Caco-2 (cell line): ENCODE measurements around the gene CLC. TPM values are rescaled to one million over a fixed set of nuclear protein-coding genes. Genes with fewer than 3 reads are reported as not detected.

Experiments used
- BruUV-seq: library from RNA; stranded (reverse); fragments of 400-500 nt; replicated peaks from 2 replicates; lab custom pipeline; 2021; lab: Mats Ljungman, UMichigan
- CTCF ChIA-PET: fragments of 300-600 bp; sonication (Branson Sonifier 250); formaldehyde crosslinking; loops from one replicate; lab custom pipeline; 2022; ENCODE audit warnings: antibody characterized with exemption; lab: Charles Lee
- POLR2A ChIA-PET: fragments of 300-600 bp; sonication (Branson Sonifier 250); formaldehyde crosslinking; loops from one replicate; lab custom pipeline; 2022; ENCODE audit warnings: antibody characterized with exemption; lab: Charles Lee
- DNase-seq, 2 experiments: peaks; one replicate each; pipeline versions ENCODE4 v3.0.0 to v3.0.0-alpha.2; 2020 to 2022
- H3K27me3 ChIP-seq: replicated peaks from 2 replicates; pipeline ENCODE4 v1.6.0; 2011; ENCODE audit warnings: low read length; ENCODE audit not compliant: control insufficient read depth, insufficient read depth
- H3K36me3 ChIP-seq: 2 replicates; pipeline ENCODE4 v1.5.1; 2011; ENCODE audit warnings: low read length; ENCODE audit not compliant: control insufficient read depth, insufficient read depth
- H3K4me1 ChIP-seq: fragments of 250-450 bp; sonication (Bioruptor Pico); 2 replicates; pipeline ENCODE4 v1.5.1; 2020; ENCODE audit warnings: mild to moderate bottlenecking
- H3K4me3 ChIP-seq: 2 replicates; pipeline ENCODE4 v1.5.1; 2011; ENCODE audit warnings: low read depth, mild to moderate bottlenecking, control low read depth, low read length
- H3K9me3 ChIP-seq: fragments of 250-450 bp; sonication (Bioruptor Pico); 2 replicates; pipeline ENCODE4 v1.5.1; 2020; ENCODE audit warnings: mild to moderate bottlenecking, moderate library complexity
- H3K27ac Mint-ChIP-seq: one replicate; pipeline ENCODE4 v1.8.0; 2022; ENCODE audit warnings: mixed read lengths; ENCODE audit not compliant: unreplicated experiment
- H3K27me3 Mint-ChIP-seq: one replicate; pipeline ENCODE4 v1.8.0; 2022; ENCODE audit warnings: mixed read lengths; ENCODE audit not compliant: insufficient read depth, unreplicated experiment
- H3K36me3 Mint-ChIP-seq: one replicate; pipeline ENCODE4 v1.8.0; 2022; ENCODE audit warnings: mild to moderate bottlenecking, mixed read lengths; ENCODE audit not compliant: insufficient read depth, unreplicated experiment
- H3K4me1 Mint-ChIP-seq: one replicate; pipeline ENCODE4 v1.8.0; 2022; ENCODE audit warnings: low read depth, mixed read lengths; ENCODE audit not compliant: unreplicated experiment
- H3K4me3 Mint-ChIP-seq: one replicate; pipeline ENCODE4 v1.8.0; 2022; ENCODE audit warnings: mild to moderate bottlenecking, moderate library complexity, mixed read lengths; ENCODE audit not compliant: unreplicated experiment
- H3K9me3 Mint-ChIP-seq: one replicate; pipeline ENCODE4 v1.8.0; 2022; ENCODE audit warnings: mixed read lengths; ENCODE audit not compliant: unreplicated experiment
- intact Hi-C: fragments of 100-400 bp; cut with micrococcal nuclease; formaldehyde crosslinking; loops from one replicate; pipeline ENCODE4 v1.10.0; 2022; ENCODE audit not compliant: unreplicated experiment
- total RNA-seq: library from RNA; stranded (reverse); gene quantifications from 2 replicates; pipeline ENCODE4 v1.2.3, GENCODE V29; 2022
- TF ChIP-seq, protein P1 (sequence below), 2 experiments: fragments of 200-600 bp in 1 of 2; IDR thresholded peaks; 1 replicate in 1 of 2; 2 replicates in 1 of 2; pipeline versions ENCODE4 v1.5.1 to v1.8.0; 2011 to 2022; ENCODE audit warnings: antibody characterized with exemption in 1 of 2, control low read depth in 1 of 2, inconsistent platforms in 1 of 2, low read depth in 1 of 2, low read length in 1 of 2, mild to moderate bottlenecking in 1 of 2, moderate library complexity in 1 of 2; ENCODE audit not compliant: insufficient read depth in 1 of 2, severe bottlenecking in 1 of 2, unreplicated experiment in 1 of 2

The CLC gene
- total RNA-seq, 1 experiment from 2014 or later = not detected

DNA sequence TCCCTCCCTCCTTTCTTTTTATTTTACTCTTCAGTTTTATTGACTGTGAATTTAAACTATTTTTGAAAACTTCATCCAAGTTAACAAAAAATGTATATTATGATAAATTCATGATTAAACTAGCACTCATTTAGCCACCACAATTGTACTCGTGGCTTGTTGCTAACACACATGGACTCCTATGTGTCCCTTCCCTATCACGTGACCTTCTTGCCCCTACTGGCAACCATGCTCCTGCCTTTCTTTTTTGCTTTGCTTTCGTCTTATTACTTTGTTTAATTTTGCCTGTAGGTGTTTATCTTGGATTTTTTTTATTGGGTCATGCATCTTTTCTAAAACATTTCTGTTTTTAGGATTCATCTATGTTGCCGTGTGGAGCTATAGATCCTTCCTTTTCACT is 8.2 kb downstream of the CLC start:
- TF ChIP-seq, protein P1, sequence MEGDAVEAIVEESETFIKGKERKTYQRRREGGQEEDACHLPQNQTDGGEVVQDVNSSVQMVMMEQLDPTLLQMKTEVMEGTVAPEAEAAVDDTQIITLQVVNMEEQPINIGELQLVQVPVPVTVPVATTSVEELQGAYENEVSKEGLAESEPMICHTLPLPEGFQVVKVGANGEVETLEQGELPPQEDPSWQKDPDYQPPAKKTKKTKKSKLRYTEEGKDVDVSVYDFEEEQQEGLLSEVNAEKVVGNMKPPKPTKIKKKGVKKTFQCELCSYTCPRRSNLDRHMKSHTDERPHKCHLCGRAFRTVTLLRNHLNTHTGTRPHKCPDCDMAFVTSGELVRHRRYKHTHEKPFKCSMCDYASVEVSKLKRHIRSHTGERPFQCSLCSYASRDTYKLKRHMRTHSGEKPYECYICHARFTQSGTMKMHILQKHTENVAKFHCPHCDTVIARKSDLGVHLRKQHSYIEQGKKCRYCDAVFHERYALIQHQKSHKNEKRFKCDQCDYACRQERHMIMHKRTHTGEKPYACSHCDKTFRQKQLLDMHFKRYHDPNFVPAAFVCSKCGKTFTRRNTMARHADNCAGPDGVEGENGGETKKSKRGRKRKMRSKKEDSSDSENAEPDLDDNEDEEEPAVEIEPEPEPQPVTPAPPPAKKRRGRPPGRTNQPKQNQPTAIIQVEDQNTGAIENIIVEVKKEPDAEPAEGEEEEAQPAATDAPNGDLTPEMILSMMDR (IDR thresholded peaks at IDR 0.05; ENCODE audit: insufficient read depth in 1 of 2, low read depth in 1 of 2, low read length in 1 of 2, severe bottlenecking in 1 of 2, unreplicated experiment in 1 of 2) = no peak
- CTCF ChIA-PET = no interaction called here
- POLR2A ChIA-PET = no interaction called here
- Mint-ChIP-seq H3K4me1 (no peaks in the 10 kb centered on the region), H3K27me3 (peaks cover 15% of the 10 kb centered on the region), H3K4me3 (no peak overlapping the region), H3K27ac (no peak overlapping the region), H3K36me3 (no peaks in the 10 kb centered on the region), H3K9me3 (no peaks in the 10 kb centered on the region)
- Histone ChIP-seq H3K4me3 (no peak overlapping the region), H3K36me3 (no peaks in the 10 kb centered on the region), H3K4me1 (no peaks in the 10 kb centered on the region), H3K27me3 (no peaks in the 10 kb centered on the region), H3K9me3 (no peaks in the 10 kb centered on the region)
- intact Hi-C loops = no loop called here
- no TSS peak for BruUV-seq
- DNase-seq = no peak

DNA sequence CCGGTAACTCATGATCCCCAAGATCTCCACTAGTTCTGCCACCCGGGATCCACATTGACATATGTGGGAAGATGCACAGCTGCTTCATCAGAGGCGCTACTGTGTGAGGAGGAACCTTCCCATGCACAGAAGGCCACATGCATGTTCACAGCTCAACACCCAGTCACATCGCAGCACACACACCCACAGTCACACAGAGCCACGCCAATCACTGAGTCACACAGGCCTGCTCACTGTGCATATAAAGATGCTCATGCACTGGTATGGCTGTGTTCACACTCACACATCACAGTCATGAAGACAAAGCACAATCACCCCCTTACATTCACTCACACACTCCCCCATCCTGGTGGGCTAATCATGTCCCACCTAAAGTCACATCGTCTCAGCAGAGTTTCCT is 9.8 kb downstream of the CLC start:
- Mint-ChIP-seq H3K4me1 (no peaks in the 10 kb centered on the region), H3K36me3 (no peaks in the 10 kb centered on the region), H3K27me3 (peaks cover 12% of the 10 kb centered on the region), H3K9me3 (no peaks in the 10 kb centered on the region), H3K4me3 (no peak overlapping the region), H3K27ac (no peak overlapping the region)
- H3K4me1 ChIP-seq = no peaks in the 10 kb centered on the region
- intact Hi-C loops = no loop called here
- no peak for DNase-seq
- H3K27me3 ChIP-seq = no peaks in the 10 kb centered on the region
- H3K4me3 ChIP-seq = no peak overlapping the region
- TF ChIP-seq, protein P1 (IDR thresholded peaks at IDR 0.05; ENCODE audit: insufficient read depth in 1 of 2, low read depth in 1 of 2, low read length in 1 of 2, severe bottlenecking in 1 of 2, unreplicated experiment in 1 of 2) = no peak
- POLR2A ChIA-PET = no interaction called here
- H3K9me3 ChIP-seq = no peaks in the 10 kb centered on the region
- H3K36me3 ChIP-seq = no peaks in the 10 kb centered on the region
- no TSS peak for BruUV-seq
- CTCF ChIA-PET = no interaction called here

DNA sequence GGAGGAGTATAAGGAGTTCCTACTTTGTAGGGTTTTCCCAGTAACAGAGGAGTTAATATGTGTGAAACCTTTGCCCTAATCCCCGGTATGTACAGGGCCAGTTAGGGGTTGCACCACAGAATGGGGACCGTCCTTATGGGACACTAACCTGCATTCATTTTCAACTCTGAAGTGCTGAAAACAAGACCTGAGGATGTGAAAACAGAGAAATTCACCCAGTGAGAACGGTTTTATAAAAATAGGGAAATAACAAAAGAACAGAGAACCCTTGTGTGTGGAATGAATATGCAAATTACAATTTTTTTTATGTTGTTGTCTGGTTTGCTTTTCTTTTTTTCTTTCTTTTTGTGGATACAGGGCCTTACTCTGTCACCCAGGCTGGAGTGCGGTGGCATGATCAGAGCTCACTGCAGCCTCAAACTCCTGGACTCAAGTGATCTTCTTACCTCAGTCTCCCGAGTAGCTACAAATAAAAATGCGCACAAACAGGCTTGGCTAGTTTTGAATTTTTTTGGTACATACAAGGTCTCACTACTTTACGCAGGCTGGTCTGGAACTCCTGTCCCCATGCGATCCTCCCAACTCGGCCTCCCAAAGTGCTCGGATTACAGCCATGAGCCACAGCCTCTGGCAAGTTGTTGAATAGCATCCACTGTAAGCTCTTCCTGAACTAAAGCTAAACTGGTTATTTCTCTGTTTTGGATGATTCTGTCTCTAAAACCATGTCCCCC is 10.6 kb downstream of the CLC start:
- DNase-seq = no peak
- no peaks in the 10 kb centered on the region for H3K27me3 ChIP-seq
- no peak overlapping the region for H3K27ac Mint-ChIP-seq
- intact Hi-C loops = no loop called here
- no peaks in the 10 kb centered on the region for H3K4me1 ChIP-seq
- no peak overlapping the region for H3K4me3 Mint-ChIP-seq
- peaks cover 16% of the 10 kb centered on the region for H3K27me3 Mint-ChIP-seq
- no TSS peak for BruUV-seq
- TF ChIP-seq, protein P1 (IDR thresholded peaks at IDR 0.05; ENCODE audit: insufficient read depth in 1 of 2, low read depth in 1 of 2, low read length in 1 of 2, severe bottlenecking in 1 of 2, unreplicated experiment in 1 of 2) = no peak
- CTCF ChIA-PET = no interaction called here
- POLR2A ChIA-PET = no interaction called here
- H3K9me3 ChIP-seq = no peaks in the 10 kb centered on the region
- no peaks in the 10 kb centered on the region for H3K36me3 Mint-ChIP-seq
- no peaks in the 10 kb centered on the region for H3K36me3 ChIP-seq
- no peaks in the 10 kb centered on the region for H3K4me1 Mint-ChIP-seq
- H3K4me3 ChIP-seq = no peak overlapping the region
- no peaks in the 10 kb centered on the region for H3K9me3 Mint-ChIP-seq
